Neural cell (in vitro differentiated cells): ENCODE measurements around the gene DNAH1. TPM values are rescaled to one million over a fixed set of nuclear protein-coding genes. Genes with fewer than 3 reads are reported as not detected.

Experiments
- H2AFZ ChIP-seq: fragments of 200-600, 300-800 bp; sonication (generic), shearing (Covaris generic); 2 replicates; pipeline ENCODE4 v1.6.0; 2014; ENCODE audit warnings: low read depth, mild to moderate bottlenecking, antibody characterized with exemption, low read length, moderate library complexity
- H3F3A ChIP-seq: fragments of 200-600 bp; shearing (Covaris generic); 2 replicates; pipeline ENCODE4 v1.6.1; 2016; ENCODE audit warnings: mild to moderate bottlenecking, moderate library complexity, mixed read lengths, antibody characterized with exemption, low read length; ENCODE audit not compliant: insufficient read depth, poor library complexity, severe bottlenecking
- H3K27ac ChIP-seq: fragments of 200-600, 300-800 bp; sonication (generic), shearing (Covaris generic); 2 replicates; pipeline ENCODE4 v1.5.1; 2014; ENCODE audit warnings: mild to moderate bottlenecking, low read length, moderate library complexity
- H3K27me3 ChIP-seq: fragments of 300-800, 200-600 bp; sonication (generic), shearing (Covaris generic); 2 replicates; pipeline ENCODE4 v1.6.0; 2014; ENCODE audit warnings: mild to moderate bottlenecking, low read depth, low read length, moderate library complexity; ENCODE audit not compliant: insufficient read depth
- H3K36me3 ChIP-seq: fragments of 300-800, 200-600 bp; sonication (generic), shearing (Covaris generic); 2 replicates; pipeline ENCODE4 v1.5.1; 2014; ENCODE audit warnings: mild to moderate bottlenecking, antibody characterized with exemption, low read length, moderate library complexity; ENCODE audit not compliant: insufficient read depth
- H3K4me2 ChIP-seq: fragments of 300-800, 200-600 bp; sonication (generic), shearing (Covaris generic); 2 replicates; pipeline ENCODE4 v1.6.0; 2014; ENCODE audit warnings: mild to moderate bottlenecking, low read length
- H3K4me3 ChIP-seq: fragments of 300-800, 200-600 bp; sonication (generic), shearing (Covaris generic); 2 replicates; pipeline ENCODE4 v1.5.1; 2014; ENCODE audit warnings: mild to moderate bottlenecking, low read length, moderate library complexity
- H3K79me2 ChIP-seq: fragments of 200-600 bp; shearing (Covaris generic); replicated peaks from 2 replicates; pipeline ENCODE4 v1.6.0; 2014; ENCODE audit warnings: mild to moderate bottlenecking, low read length, moderate library complexity; ENCODE audit not compliant: insufficient read depth
- H3K9ac ChIP-seq: fragments of 300-800, 200-600 bp; sonication (generic), shearing (Covaris generic); 2 replicates; pipeline ENCODE4 v1.6.1; 2016; ENCODE audit warnings: mild to moderate bottlenecking, low read length, mixed read lengths
- H3K9me2 ChIP-seq: fragments of 200-600 bp; shearing (Covaris generic); 2 replicates; pipeline ENCODE4 v1.6.1; 2016; ENCODE audit warnings: mild to moderate bottlenecking, low read length, mixed read lengths; ENCODE audit not compliant: insufficient read depth
- H3K9me3 ChIP-seq: fragments of 200-600, 300-800 bp; sonication (generic), shearing (Covaris generic); 2 replicates; pipeline ENCODE4 v1.6.1; 2016; ENCODE audit warnings: mild to moderate bottlenecking, mixed run types, low read length, moderate library complexity, mixed read lengths
- H4K20me1 ChIP-seq: fragments of 200-600 bp; shearing (Covaris generic); 2 replicates; pipeline ENCODE4 v1.6.1; 2016; ENCODE audit warnings: mild to moderate bottlenecking, mixed run types; ENCODE audit not compliant: insufficient read depth
- EP300 ChIP-seq: fragments of 450-650 bp; conservative IDR thresholded peaks from 2 replicates; pipeline ENCODE4 v1.6.1; 2014; ENCODE audit warnings: antibody characterized with exemption, mild to moderate bottlenecking, moderate library complexity; ENCODE audit not compliant: poor library complexity, severe bottlenecking
- EZH2 ChIP-seq: fragments of 200-600, 300-800 bp; shearing (Covaris generic), sonication (generic); IDR thresholded peaks from 2 replicates; pipeline ENCODE4 v1.6.1; 2014; ENCODE audit warnings: antibody characterized with exemption, low read length, borderline replicate concordance, mild to moderate bottlenecking; ENCODE audit not compliant: insufficient read depth, poor library complexity, severe bottlenecking
- MXI1 ChIP-seq: fragments of 450-650 bp; conservative IDR thresholded peaks from 2 replicates; pipeline ENCODE4 v1.6.1; 2014; ENCODE audit warnings: antibody characterized with exemption, mild to moderate bottlenecking; ENCODE audit not compliant: poor library complexity, severe bottlenecking
- POLR2AphosphoS5 ChIP-seq: IDR thresholded peaks from 2 replicates; pipeline ENCODE4 v1.6.1; 2012
- RAD21 ChIP-seq: fragments of 450-650 bp; conservative IDR thresholded peaks from 2 replicates; pipeline ENCODE4 v1.6.1; 2014; ENCODE audit warnings: antibody characterized with exemption, mild to moderate bottlenecking, moderate library complexity
- SMC3 ChIP-seq: fragments of 450-650 bp; conservative IDR thresholded peaks from 2 replicates; pipeline ENCODE4 v1.6.1; 2014; ENCODE audit warnings: antibody characterized with exemption, mild to moderate bottlenecking, moderate library complexity; ENCODE audit not compliant: poor library complexity
- TAF1 ChIP-seq: IDR thresholded peaks from 2 replicates; pipeline ENCODE4 v1.6.1; 2012; ENCODE audit warnings: low read depth
- polyA plus RNA-seq: library from polyadenylated mRNA; depleted of rRNA; stranded (reverse); fragments of >200 nt; gene quantifications from 2 replicates; pipeline ENCODE4 v1.2.3, GENCODE V29; 2014
- TF ChIP-seq, protein P1 (sequence below): fragments of 450-650 bp; IDR thresholded peaks from 2 replicates; pipeline ENCODE4 v1.5.1; 2014; ENCODE audit warnings: antibody characterized with exemption, mild to moderate bottlenecking, moderate library complexity; ENCODE audit not compliant: poor library complexity, severe bottlenecking
- TF ChIP-seq, protein P2 (sequence below): IDR thresholded peaks from 2 replicates; pipeline ENCODE4 v1.6.1; 2012; ENCODE audit warnings: borderline replicate concordance

The DNAH1 gene
- polyA plus RNA-seq, 1 donor from 2014 or later, result 5.4 TPM

DNA sequence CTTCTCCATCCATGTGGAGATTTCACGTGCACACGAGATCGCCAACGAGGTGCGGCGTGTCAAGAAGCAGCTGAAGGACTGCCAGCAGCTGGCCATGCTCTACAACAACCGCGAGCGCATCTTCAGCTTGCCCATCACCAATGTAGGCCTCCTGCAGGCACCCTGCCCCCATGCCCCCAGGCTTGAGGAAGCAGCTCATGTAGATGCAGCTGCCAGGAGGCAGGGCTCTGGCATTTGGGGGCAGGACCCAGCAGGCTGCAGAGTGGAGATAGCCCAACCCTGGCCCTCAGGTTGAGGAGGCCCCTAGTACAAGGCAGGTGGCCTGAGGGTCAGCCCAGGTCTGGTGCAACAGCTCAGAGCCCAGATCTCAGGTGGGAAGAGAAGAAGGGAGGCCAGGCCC is 36.4 kb downstream of the DNAH1 start:
- no peaks in the 10 kb centered on the region for H3K36me3 ChIP-seq
- no peaks in the 10 kb centered on the region for H3K79me2 ChIP-seq
- no peak overlapping the region for H2AFZ ChIP-seq
- no peak overlapping the region for H3K27ac ChIP-seq
- no peak overlapping the region for H3K4me3 ChIP-seq
- no peaks in the 10 kb centered on the region for H4K20me1 ChIP-seq
- no peaks in the 10 kb centered on the region for H3K9me3 ChIP-seq
- H3K4me2 ChIP-seq, result no peak overlapping the region
- no peaks in the 10 kb centered on the region for H3K27me3 ChIP-seq
- H3F3A ChIP-seq, result no peaks in the 10 kb centered on the region
- no peak overlapping the region for H3K9ac ChIP-seq
- no peaks in the 10 kb centered on the region for H3K9me2 ChIP-seq
- TF ChIP-seq RAD21 (no peak), EP300 (no peak), EZH2 (no peak), TAF1 (no peak), MXI1 (no peak), SMC3 (no peak), POLR2AphosphoS5 (no peak)
- TF ChIP-seq, protein P1, sequence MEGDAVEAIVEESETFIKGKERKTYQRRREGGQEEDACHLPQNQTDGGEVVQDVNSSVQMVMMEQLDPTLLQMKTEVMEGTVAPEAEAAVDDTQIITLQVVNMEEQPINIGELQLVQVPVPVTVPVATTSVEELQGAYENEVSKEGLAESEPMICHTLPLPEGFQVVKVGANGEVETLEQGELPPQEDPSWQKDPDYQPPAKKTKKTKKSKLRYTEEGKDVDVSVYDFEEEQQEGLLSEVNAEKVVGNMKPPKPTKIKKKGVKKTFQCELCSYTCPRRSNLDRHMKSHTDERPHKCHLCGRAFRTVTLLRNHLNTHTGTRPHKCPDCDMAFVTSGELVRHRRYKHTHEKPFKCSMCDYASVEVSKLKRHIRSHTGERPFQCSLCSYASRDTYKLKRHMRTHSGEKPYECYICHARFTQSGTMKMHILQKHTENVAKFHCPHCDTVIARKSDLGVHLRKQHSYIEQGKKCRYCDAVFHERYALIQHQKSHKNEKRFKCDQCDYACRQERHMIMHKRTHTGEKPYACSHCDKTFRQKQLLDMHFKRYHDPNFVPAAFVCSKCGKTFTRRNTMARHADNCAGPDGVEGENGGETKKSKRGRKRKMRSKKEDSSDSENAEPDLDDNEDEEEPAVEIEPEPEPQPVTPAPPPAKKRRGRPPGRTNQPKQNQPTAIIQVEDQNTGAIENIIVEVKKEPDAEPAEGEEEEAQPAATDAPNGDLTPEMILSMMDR, result no peak
- TF ChIP-seq, protein P2, sequence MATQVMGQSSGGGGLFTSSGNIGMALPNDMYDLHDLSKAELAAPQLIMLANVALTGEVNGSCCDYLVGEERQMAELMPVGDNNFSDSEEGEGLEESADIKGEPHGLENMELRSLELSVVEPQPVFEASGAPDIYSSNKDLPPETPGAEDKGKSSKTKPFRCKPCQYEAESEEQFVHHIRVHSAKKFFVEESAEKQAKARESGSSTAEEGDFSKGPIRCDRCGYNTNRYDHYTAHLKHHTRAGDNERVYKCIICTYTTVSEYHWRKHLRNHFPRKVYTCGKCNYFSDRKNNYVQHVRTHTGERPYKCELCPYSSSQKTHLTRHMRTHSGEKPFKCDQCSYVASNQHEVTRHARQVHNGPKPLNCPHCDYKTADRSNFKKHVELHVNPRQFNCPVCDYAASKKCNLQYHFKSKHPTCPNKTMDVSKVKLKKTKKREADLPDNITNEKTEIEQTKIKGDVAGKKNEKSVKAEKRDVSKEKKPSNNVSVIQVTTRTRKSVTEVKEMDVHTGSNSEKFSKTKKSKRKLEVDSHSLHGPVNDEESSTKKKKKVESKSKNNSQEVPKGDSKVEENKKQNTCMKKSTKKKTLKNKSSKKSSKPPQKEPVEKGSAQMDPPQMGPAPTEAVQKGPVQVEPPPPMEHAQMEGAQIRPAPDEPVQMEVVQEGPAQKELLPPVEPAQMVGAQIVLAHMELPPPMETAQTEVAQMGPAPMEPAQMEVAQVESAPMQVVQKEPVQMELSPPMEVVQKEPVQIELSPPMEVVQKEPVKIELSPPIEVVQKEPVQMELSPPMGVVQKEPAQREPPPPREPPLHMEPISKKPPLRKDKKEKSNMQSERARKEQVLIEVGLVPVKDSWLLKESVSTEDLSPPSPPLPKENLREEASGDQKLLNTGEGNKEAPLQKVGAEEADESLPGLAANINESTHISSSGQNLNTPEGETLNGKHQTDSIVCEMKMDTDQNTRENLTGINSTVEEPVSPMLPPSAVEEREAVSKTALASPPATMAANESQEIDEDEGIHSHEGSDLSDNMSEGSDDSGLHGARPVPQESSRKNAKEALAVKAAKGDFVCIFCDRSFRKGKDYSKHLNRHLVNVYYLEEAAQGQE, result no peak

DNA sequence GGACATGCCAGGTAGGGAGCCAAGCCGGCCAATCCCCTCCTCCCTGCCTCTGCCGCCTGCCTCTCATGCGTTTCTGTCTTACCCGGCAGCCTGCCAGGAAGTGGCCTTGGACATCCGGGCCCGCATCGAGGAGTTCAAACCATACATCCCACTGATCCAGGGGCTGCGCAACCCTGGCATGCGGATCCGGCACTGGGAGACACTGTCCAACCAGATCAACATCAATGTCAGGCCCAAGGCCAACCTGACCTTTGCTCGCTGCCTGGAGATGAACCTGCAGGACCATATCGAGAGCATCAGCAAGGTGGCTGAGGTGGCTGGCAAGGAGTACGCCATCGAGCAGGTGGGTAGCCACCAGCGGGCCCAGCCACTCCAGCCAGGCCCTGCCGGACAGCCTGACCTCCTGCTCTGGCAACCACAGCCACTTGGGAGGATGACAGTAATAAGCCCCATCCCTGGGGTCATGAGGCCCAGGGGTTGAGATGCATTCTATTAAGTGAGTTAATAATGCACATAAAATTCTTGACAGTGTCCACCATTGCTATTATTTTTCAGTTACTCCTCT is 37.3 kb downstream of the DNAH1 start:
- no peaks in the 10 kb centered on the region for H3K27me3 ChIP-seq
- no peak overlapping the region for H3K27ac ChIP-seq
- H3K9ac ChIP-seq, result no peak overlapping the region
- no peaks in the 10 kb centered on the region for H3F3A ChIP-seq
- H3K36me3 ChIP-seq, result no peaks in the 10 kb centered on the region
- H3K9me3 ChIP-seq, result no peaks in the 10 kb centered on the region
- no peak overlapping the region for H2AFZ ChIP-seq
- no peaks in the 10 kb centered on the region for H3K79me2 ChIP-seq
- no peak for TF ChIP-seq EZH2
- TF ChIP-seq, protein P2, result no peak
- no peak for TF ChIP-seq EP300
- H4K20me1 ChIP-seq, result no peaks in the 10 kb centered on the region
- H3K4me2 ChIP-seq, result no peak overlapping the region
- no peak overlapping the region for H3K4me3 ChIP-seq
- no peaks in the 10 kb centered on the region for H3K9me2 ChIP-seq
